Bronchial epithelial cell (primary cell): ENCODE data around the gene RMP24.

Experiments
- DNase-seq: peaks from one replicate; pipeline ENCODE4 v3.0.0-alpha.2; 2010; ENCODE audit warnings: low read depth
- FAIRE-seq: peaks from 2 replicates; lab custom pipeline; 2011; peaks lifted over from hg19 to GRCh38; lab: Jason Lieb, UNC
- H3K27me3 ChIP-seq: 2 replicates; pipeline ENCODE4 v1.5.1; 2011; ENCODE audit warnings: low read length; ENCODE audit not compliant: control insufficient read depth, insufficient read depth
- H3K36me3 ChIP-seq: 2 replicates; pipeline ENCODE4 v1.5.1; 2011; ENCODE audit warnings: low read length; ENCODE audit not compliant: control insufficient read depth, insufficient read depth
- H3K4me3 ChIP-seq: 2 replicates; pipeline ENCODE4 v1.5.1; 2011; ENCODE audit warnings: mild to moderate bottlenecking, low read depth, low read length, control low read depth
- CTCF ChIP-seq: IDR thresholded peaks from 2 replicates; pipeline ENCODE4 v1.5.1; 2011; ENCODE audit warnings: mild to moderate bottlenecking, moderate library complexity, low read length, control low read depth, inconsistent platforms; ENCODE audit not compliant: insufficient read depth, severe bottlenecking

RMP24 gene

GRCh38 chr18:35998967-35999366 is 26.5 kb downstream of the RMP24 start:
- FAIRE-seq (no peak), DNase-seq (peak; percentile 7)
- Histone ChIP-seq H3K4me3 (no peak overlapping the region), H3K36me3 (no peaks in the 10 kb centered on the region), H3K27me3 (no peaks in the 10 kb centered on the region)
- TF ChIP-seq CTCF, result peak; percentile 24

DNA sequence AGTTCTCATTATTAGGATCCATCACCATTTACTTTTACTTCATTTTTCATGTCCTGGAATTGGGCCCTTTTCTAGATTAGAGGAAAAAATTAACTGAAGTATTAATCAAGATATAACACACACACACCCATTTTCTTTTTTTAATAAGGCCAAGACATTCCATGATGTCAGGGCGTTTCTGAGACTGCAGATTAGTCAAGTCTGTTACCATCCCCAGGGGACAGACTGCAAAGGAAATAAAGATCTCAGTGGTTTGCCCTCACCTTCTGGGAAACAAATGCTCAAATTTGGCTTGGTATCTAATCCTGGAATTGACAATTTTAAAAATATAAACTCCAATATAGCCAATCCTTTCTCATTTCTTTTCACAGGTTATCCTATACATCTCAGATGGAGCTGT is 27.4 kb downstream of the RMP24 start:
- Histone ChIP-seq H3K36me3 (no peaks in the 10 kb centered on the region), H3K27me3 (no peaks in the 10 kb centered on the region), H3K4me3 (no peak overlapping the region)
- TF ChIP-seq CTCF, result no peak
- no peak for DNase-seq
- no peak for FAIRE-seq

DNA sequence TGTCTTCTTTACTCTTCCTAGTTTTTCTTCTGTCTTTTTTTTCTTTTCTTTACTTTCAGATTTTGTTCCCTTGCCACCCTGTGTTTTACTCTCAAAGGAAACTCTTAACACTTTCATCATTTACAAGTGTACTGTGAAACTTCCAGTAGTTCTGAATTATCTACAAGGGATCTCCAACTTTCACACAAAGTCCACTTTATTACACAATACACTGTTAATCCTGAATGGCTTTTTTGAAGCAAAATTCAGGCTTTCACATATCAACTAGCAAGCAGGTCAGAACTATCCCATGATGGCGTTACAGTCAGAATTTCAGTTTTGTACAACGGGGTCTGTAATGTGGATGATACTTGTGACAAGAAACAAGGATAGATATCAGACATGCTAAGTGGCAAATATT is 34.5 kb downstream of the RMP24 start:
- FAIRE-seq, result no peak
- no peaks in the 10 kb centered on the region for H3K36me3 ChIP-seq
- DNase-seq, result no peak
- no peak for TF ChIP-seq CTCF
- H3K4me3 ChIP-seq, result no peak overlapping the region
- H3K27me3 ChIP-seq, result no peaks in the 10 kb centered on the region

DNA sequence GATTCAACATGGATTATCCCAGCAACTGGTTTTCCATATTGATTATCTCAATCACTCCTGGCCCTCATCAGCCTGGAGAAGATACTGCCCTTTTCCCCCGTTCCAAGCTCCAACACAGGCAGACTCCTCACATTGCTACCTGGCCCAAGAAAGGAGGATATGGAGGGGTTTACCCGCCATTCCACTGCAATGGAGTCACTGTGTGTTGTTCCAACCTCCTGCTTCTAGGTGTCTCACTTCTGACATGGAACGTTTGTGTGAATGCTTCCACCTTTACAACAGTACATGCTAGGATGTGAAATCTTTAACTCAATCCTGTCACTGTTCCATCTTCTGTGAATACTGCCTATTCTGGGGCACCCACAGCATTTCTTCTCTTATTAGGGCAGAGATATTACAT is 36.7 kb downstream of the RMP24 start:
- FAIRE-seq (no peak), DNase-seq (no peak)
- no peak for TF ChIP-seq CTCF
- Histone ChIP-seq H3K36me3 (no peaks in the 10 kb centered on the region), H3K4me3 (no peak overlapping the region), H3K27me3 (no peaks in the 10 kb centered on the region)

GRCh38 chr18:36012891-36013290 is 40.4 kb downstream of the RMP24 start:
- H3K36me3 ChIP-seq, result peaks cover 1% of the 10 kb centered on the region
- TF ChIP-seq CTCF, result no peak
- no peak for DNase-seq
- FAIRE-seq, result no peak
- no peak overlapping the region for H3K4me3 ChIP-seq
- no peaks in the 10 kb centered on the region for H3K27me3 ChIP-seq

- Histone ChIP-seq H3K27me3 (no peaks in the 10 kb centered on the region), H3K36me3 (peaks cover 1% of the 10 kb centered on the region), H3K4me3 (no peak overlapping the region)
- no peak for DNase-seq
- no peak for FAIRE-seq
- TF ChIP-seq CTCF, result no peak
Observed at GRCh38 chr18:36015629-36016028, 43.1 kb downstream of the RMP24 start.
